Measurements from ENCODE around the gene ARHGEF17.

The ARHGEF17 gene

DNA sequence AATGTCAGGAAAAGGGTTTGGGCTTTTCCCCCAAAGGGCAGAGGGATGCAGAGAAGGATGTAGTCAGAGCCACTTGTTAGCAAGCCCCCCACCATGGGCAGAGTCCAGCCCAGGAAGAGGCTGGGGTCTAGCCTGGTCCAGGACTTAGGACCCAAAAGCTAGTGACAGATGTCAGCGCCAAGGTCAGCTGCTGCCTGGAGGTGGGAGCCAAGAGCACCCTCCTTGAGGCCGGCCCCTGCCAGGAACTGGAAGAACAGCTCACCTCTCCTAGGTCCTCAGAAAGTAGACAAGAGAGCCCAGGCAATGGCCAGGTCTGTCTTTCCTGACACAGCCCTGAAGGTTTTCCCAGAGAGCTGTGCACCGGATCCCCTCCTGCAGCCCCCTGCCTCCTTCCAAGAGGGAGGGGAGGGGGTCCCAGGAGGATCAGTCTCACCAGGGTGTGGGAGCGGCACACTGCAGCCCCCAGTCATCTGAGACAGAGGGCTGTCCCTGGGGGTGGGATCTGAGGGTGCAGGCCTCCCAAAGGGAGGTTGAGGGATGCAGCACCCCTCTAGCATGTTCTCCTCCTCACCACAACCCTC lies 14.6 kb upstream of the ARHGEF17 start:
- no peak for DNase-seq (ENCODE audit: low read depth in 2 of 2)

DNA sequence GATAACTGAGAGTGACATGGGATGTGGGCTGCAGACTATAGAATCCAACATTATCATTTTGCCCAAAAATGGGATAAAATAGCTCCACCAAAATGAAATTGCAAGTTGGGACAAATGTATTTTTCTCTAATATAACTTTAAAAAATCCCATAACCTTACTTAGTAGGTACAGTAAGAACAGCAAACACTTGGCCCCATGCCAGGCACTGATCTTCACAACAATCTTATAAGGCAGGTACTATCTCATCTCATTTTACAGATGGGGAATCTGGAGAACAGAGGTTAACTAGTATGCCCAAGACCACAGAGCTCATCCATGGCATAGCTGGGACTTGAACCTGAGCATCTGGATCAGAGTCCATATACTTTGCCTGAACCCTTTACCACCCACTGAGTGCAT lies 13.5 kb upstream of the ARHGEF17 start:
- no peak for DNase-seq (ENCODE audit: low read depth in 2 of 2)

DNA sequence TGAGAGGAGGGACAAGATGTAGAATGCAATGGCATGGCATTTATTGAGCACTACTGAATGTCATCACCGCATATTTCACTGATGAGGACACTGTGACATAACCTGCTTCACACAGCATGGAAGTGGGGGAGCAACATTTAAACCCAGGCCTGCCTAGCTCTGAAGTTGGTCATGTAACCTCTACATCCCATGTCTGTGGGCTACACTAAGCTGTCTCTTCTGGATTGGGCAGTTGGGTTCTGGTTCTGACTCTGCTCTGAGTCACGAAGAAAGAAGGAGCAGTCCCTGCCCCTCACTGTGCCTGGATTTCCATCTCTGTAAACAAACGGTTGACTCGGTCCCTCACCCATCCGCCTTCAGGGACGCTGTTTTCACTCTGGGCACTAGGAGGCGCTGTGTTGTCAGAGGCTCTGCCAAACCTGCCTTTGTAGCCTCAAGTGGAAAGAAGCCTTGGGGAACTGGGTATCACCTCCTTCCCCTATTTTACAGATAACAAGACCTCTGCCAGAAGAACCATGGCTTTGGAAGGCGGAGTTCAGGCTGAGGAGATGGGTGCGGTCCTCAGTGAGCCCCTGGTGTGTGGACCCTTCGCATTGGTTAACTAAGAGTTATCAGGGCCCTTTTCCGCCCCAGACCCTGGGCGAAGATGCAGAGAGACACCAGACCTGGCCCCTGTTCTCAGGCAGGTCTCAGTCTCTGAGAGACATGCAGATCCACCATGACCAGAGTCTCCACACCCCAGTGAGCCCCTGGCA lies 12.7 kb upstream of the ARHGEF17 start:
- peak in 1 of 2 donors; percentile 61 for DNase-seq (ENCODE audit: low read depth in 2 of 2)

DNA sequence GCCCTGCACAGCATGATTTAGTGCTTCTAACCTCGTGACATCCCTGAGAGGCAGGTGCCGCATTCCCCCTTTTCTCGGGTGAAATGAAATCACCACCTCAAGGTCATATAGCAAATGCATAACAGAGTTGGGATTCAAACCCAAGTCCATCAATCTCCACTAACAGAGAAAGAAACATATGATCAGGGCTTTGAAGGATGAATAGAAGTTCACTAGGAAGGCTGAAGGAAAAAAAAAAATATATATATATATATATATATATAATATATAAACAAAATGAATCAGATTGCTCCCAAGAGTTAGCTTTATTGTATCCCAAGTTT lies 12.1 kb upstream of the ARHGEF17 start:
- DNase-seq (ENCODE audit: low read depth in 2 of 2), result no peak

DNA sequence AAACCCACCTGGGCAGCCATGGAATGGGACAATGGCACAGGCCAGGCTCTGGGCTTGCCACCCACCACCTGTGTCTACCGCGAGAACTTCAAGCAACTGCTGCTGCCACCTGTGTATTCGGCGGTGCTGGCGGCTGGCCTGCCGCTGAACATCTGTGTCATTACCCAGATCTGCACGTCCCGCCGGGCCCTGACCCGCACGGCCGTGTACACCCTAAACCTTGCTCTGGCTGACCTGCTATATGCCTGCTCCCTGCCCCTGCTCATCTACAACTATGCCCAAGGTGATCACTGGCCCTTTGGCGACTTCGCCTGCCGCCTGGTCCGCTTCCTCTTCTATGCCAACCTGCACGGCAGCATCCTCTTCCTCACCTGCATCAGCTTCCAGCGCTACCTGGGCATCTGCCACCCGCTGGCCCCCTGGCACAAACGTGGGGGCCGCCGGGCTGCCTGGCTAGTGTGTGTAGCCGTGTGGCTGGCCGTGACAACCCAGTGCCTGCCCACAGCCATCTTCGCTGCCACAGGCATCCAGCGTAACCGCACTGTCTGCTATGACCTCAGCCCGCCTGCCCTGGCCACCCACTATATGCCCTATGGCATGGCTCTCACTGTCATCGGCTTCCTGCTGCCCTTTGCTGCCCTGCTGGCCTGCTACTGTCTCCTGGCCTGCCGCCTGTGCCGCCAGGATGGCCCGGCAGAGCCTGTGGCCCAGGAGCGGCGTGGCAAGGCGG lies 11.4 kb upstream of the ARHGEF17 start:
- DNase-seq (ENCODE audit: low read depth in 2 of 2), result no peak

- DNase-seq (ENCODE audit: low read depth in 2 of 2), result no peak
Observed at GRCh38 chr11:73297231-73297590, 10.9 kb upstream of the ARHGEF17 start.

GRCh38 chr11:73297702-73298101 lies 10.4 kb upstream of the ARHGEF17 start:
- DNase-seq (ENCODE audit: low read depth in 2 of 2), result no peak

- DNase-seq (ENCODE audit: low read depth in 2 of 2), result no peak
Observed at GRCh38 chr11:73298233-73298632, 9.8 kb upstream of the ARHGEF17 start.

DNA sequence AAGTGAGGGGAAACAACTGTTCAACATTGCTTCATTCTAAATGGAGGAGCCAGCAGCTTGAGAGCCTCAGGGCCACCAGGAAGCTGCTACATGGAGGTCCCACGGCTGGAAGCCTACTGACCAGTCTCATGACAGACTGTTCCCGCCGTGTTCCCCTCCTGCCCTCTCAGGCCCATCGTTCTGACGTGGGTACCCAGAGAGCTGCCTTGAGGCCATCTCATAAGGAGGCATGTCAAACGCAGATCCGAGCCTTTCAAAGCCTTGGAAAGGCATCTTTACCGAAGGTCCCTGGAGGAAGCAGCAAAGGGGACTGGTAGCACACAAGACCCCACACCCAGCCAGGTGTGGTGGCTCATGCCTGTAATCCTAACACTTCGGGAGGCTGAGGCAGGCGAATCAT lies 8.3 kb upstream of the ARHGEF17 start:
- no peak for DNase-seq (ENCODE audit: low read depth in 2 of 2)

GRCh38 chr11:73306069-73306841 lies 1.8 kb upstream of the ARHGEF17 start:
- no peak for DNase-seq (ENCODE audit: low read depth in 2 of 2)

DNA sequence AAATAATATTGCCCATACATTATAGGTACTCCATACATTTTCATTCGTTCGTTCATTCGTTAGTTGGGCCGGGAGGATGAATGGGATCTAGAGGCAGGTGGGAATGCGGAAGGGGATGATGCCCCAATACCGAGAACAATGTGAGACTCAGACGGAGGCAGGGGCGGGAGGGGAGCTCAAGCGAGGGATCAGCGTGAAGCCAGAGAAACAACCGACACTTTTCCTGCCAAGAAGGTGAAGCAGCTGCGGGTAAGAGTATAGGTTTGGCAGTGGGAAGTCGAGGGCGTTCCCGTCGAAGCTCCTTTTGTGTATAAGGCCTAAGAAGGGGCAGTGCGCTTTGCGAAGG lies 1.1 kb upstream of the ARHGEF17 start:
- no peak for DNase-seq (ENCODE audit: low read depth in 2 of 2)

DNA sequence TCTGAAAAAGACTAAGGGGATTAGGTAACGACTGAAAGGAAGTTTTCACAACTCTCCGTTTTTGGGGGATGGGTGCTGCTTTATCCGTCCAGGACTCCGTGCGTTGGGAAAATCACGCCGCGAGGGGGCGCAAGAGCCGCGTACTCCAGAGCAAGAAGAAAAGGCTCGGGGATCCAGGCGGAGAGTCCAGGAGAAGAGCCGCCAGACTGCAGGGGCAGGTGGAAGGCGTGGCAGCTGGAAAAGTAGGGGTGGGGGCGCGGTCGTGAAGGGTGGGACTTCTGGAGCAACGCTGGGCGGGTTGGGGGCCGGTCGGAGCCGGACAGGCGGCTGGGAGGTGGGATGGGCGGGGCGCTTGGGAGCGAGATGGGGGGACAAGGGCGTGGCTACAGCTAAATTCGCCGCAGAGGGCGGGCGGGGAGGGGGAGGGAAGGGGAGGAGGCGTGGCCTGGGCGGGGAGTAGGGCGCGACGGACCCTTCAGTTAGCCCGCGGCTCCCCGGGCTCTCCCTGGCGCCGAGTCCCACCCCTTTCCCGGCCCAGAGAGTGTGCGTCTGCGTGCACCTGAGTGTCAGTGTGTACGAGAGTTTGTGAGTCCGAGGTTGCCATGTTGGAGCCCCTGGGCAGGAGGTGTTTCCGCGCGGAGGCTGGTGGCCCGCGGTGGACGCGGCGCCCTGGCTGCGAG lies 613 bp upstream of the ARHGEF17 start:
- peak; percentile 70 to 91 for DNase-seq (ENCODE audit: low read depth in 2 of 2)

GRCh38 chr11:73308961-73309919 lies 1.2 kb downstream of the ARHGEF17 start:
- no peak for DNase-seq (ENCODE audit: low read depth in 2 of 2)

GRCh38 chr11:73310076-73310475 lies 2.0 kb downstream of the ARHGEF17 start:
- no peak for DNase-seq (ENCODE audit: low read depth in 2 of 2)

- DNase-seq (ENCODE audit: low read depth in 2 of 2), result no peak
Observed at GRCh38 chr11:73310661-73311393, 2.8 kb downstream of the ARHGEF17 start.

- DNase-seq (ENCODE audit: low read depth in 2 of 2), result no peak
Observed at GRCh38 chr11:73311394-73311869, 3.4 kb downstream of the ARHGEF17 start.

GRCh38 chr11:73312036-73312435 lies 4.0 kb downstream of the ARHGEF17 start:
- DNase-seq (ENCODE audit: low read depth in 2 of 2), result no peak

DNA sequence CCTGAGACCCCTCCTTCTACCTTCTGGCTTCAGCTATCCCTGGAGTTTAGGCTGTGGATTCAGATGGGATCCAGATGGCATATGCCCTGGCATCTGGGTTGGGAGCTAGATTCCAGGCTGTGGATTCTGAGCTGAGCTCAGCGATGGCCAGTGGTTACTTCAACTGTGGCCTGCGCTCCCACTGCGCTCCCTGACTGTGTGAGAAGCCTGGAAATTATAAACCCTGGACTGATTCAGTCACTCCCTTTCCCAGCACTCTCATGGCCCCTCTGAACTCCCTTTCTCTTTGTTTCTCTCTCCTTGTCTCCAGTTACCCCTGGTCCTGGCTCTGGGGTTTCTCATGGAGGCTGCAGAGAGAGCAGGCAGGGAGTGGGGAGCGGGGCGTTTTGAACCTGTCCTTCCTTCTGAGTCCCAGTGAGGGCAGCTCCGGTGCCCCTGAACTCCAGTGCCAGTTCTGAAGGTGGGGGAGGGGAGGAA lies 4.8 kb downstream of the ARHGEF17 start:
- DNase-seq (ENCODE audit: low read depth in 2 of 2), result no peak

- no peak for DNase-seq (ENCODE audit: low read depth in 2 of 2)
Observed at GRCh38 chr11:73313652-73314051, 5.6 kb downstream of the ARHGEF17 start.
